Adrenal gland (tissue), 5 donors: ENCODE results near the gene OSBP2.

Source experiments
- CTCF ChIP-seq, 6 experiments: fragments of 450-650 bp in 4 of 6; fragments of 200-600 bp in 2 of 6; sonication (generic) in 1 of 6; IDR thresholded peaks; 1 replicate in 5 of 6; 2 replicates in 1 of 6; pipeline versions ENCODE4 v1.5.1 to v1.8.0; 2016 to 2021; ENCODE audit warnings: antibody characterized with exemption in 6 of 6, mild to moderate bottlenecking in 2 of 6, moderate library complexity in 1 of 6
- POLR2A ChIP-seq, 2 donors: fragments of 450-650 bp; IDR thresholded peaks; one replicate each; pipeline ENCODE4 v1.6.1; 2017; ENCODE audit warnings: antibody characterized with exemption in 2 of 2, mild to moderate bottlenecking in 2 of 2, moderate library complexity in 1 of 2
- donor health status: DM: no; HTN: no; CAD: no.

GRCh38 chr22:30705710-30706651 lies 11.3 kb downstream of the OSBP2 start:
- TF ChIP-seq CTCF (IDR thresholded peaks at IDR 0.05) (no peak), POLR2A (IDR thresholded peaks at IDR 0.05) (peak in 1 of 2 donors; percentile 17)
